Stimulated activated CD4-positive, alpha-beta T cell treated with anti-CD3 and anti-CD28 coated beads, Interleukin-1b, Interleukin-23, amount 100 ng/mL, for 24 hours (primary cell): ENCODE results near the gene SLC6A16.
A peak's percentile ranks its signal among the peaks of the same experiment; 100 is the strongest.
"Not testable (repeated sequence)": the region's sequence is repeated elsewhere in the genome, so short reads cannot be mapped to it uniquely, and the experiment has no call there.

Experiments
- DNase-seq, 4 experiments: peaks; one replicate each; pipeline ENCODE4 v3.0.0-alpha.2; 2020; ENCODE audit warnings: low read depth in 4 of 4, low spot score in 1 of 4

Gene SLC6A16

DNA sequence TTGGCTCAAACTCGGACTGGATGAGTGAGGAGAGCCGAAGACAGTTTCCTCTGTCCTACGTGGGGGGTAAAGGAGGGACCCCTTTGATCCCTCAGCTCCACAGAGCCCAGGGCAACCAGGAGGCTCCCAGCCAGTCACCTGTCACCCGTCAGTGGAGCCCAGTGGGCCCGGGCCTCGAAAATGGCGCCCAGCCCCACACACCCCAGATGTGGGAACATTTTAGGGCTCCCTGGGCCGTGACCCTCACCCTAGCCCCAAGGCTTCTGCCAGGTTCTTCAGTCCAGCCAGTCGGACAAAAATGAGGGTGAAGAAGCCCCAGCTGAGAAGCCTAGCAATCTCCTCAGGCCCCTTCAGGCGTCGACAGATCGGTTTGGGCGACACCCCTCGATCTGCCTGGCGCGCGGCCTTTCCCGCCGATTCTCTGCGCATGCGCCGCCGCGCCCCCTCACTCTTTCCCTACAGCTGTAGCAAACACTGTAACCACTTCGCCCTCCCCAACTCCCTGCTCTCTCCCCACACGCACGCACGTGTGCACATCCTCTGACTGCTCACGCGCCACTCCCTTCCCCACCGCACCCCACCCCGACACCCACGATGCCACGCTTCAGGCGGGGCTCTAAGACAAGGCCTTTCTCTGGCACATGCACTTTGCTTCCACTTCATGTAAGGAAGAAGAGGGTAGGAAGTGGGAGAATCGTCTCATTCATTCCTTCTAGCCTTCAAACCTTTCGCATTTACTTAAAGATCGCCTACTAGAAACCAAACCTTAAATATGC lies at the start of gene SLC6A16:
SLC6A16 (minus strand) TSS at position 391 of the 776 bp plus-strand sequence. CDS start 13,844 bp downstream, outside the sequence.
- DNase-seq: no peak

DNA sequence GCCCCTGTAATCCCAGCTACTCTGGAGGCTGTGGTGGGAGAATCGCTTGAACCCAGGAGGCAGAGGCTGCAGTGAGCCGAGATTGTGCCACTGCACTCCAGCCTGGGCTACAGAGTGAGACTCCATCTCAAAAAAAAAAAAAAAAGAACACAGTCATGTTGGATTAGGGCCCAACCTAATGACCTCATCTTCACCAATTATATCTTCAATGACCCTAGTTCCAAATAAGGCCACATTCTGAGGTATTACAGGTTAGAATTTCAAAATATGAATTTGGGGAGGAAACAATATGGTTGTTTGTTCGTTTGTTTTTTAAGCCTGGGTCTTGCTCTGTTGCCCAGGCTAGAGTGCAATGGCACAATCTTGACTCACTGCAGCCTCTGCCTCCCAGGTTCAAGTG lies 48.2 kb upstream of the SLC6A16 start:
- not testable (repeated sequence) for DNase-seq

DNA sequence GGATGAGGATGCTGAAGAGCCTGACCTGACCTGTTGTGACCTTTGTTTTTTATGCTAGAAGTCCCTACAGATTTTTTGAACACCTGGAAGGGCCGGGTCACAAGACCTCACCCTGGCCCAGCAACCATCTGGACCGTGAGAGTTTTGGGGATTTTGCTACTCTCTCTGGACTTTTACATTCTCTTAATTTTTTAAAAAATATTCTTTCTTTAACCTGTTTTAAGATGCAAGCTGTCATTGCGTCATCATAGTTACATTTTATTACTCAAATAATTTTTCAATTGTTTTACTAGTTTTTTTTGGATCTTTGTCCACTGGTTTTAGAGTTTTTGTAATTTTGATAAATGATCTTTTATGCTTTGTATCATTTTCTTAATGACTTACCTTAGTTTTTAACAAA lies 46.2 kb upstream of the SLC6A16 start:
- no peak for DNase-seq

DNA sequence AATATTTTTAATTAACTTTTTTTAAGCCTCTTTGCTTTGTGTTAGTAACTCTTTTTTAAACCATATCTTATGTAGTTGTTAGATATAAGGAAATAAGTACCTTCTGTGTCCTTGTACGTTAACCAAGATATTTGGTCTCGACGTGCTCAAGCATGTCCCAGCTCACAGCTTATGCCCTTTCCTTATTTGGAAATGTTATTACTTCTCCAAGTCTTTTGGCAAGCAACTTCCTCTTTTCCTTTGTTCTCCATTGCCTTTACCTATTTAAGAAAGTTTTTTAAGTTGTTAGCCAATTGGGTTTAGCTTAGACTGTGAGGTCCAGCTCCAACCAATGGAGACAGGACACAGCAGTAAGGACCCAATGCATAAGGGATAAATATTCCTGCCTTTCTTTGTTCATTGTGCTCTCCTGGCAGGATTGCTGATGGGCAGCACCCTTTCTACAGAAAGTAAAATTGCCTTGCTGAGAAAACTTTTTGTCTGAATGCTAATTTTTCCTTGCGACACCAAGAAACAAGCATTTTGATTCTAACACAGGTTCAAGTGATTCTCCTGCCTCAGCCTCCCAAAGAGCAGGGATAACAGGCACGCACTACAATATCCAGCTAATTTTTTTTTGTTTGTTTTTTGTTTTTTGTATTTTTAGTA lies 43.8 kb upstream of the SLC6A16 start:
- no peak for DNase-seq

DNA sequence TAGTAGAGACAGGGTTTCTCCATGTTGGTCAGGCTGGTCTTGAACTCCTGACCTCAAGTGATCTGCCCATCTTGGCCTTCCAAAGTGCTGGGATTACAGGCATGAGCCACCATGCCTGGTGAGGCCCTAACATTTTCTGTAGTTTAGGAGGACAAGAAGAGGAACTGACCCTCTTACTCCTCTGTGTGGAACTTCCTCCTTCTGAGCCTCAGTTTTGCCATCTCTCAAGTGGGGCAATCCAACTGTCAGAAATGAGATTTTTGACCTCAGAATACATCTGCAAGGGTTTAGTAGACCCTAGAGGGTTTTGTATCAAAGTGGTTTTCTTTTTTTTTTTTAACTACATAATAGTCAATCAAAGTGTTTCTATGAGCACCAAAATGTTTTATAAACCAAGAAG lies 41.1 kb upstream of the SLC6A16 start:
- DNase-seq: no peak

GRCh38 chr19:49364083-49364737 lies 39.2 kb upstream of the SLC6A16 start:
- no peak for DNase-seq

DNA sequence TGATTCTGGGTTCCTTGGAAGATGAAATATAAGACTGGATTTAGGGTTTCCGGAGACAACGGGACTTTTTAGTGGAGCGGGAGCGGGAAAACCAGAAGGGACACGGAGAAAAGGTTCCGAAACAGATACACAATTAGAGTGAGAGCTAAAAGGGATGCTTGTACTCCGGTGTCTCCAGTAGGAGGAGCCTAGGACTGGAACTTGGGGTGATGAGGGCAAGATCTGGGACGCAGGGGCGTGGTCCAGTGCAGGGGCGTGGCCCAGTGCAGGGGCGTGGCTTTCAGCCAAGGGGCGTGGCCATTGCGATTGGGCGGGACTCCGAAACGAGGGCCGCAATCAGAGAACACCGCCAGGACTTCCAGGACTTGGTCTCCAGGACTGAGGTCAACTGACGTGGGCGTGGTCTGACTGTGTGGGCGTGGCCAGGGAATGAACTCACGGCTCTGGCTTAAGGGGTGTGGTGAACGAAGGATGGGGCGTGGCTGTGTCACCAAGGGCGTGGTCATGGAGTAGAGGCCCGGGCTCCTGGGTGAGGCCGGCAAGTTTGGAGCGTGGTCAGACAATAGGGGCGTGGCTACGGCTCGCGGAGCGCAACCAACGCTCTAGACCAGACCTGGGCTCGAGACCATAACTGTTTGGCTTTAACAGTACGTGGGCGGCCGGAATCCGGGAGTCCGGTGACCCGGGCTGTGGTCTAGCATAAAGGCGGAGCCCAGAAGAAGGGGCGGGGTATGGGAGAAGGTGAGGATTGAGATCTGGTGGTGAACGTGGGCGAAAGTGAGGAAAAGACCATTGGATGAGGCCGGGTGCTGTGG lies 38.5 kb upstream of the SLC6A16 start, which contains the start of gene DKKL1:
DKKL1 (plus strand) TSS at position 610 of the 815 bp plus-strand sequence; CDS start at position 732, 122 bp downstream.
- DNase-seq: peak; percentile 23 to 76 (median 40)

DNA sequence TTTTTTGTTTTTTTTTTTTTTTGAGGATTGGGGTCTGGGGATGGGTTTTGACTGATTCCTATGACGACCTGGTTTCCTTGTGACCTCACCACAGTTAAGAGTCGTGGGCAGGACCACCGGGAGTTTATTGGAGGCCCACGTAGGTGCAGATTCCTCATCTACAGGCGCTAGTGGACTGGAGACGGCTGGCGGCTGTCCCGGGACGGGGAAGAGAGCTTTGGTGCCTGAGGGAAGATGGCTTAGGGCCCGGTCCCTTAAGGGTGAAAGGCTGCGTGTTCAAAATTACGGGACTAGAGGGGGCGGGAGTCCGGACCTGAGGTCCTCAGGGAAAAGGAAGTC lies 37.9 kb upstream of the SLC6A16 start:
- no peak for DNase-seq

GRCh38 chr19:49362048-49362928 lies 37.3 kb upstream of the SLC6A16 start, which contains the start of gene TEAD2:
TEAD2 (minus strand) TSS chr19:49362416; CDS start chr19:49360075, 2,341 bp downstream.
- DNase-seq: no peak

- DNase-seq: no peak
These were observed 36.6 kb upstream of the SLC6A16 start for GRCh38 chr19:49361438-49362047.

DNA sequence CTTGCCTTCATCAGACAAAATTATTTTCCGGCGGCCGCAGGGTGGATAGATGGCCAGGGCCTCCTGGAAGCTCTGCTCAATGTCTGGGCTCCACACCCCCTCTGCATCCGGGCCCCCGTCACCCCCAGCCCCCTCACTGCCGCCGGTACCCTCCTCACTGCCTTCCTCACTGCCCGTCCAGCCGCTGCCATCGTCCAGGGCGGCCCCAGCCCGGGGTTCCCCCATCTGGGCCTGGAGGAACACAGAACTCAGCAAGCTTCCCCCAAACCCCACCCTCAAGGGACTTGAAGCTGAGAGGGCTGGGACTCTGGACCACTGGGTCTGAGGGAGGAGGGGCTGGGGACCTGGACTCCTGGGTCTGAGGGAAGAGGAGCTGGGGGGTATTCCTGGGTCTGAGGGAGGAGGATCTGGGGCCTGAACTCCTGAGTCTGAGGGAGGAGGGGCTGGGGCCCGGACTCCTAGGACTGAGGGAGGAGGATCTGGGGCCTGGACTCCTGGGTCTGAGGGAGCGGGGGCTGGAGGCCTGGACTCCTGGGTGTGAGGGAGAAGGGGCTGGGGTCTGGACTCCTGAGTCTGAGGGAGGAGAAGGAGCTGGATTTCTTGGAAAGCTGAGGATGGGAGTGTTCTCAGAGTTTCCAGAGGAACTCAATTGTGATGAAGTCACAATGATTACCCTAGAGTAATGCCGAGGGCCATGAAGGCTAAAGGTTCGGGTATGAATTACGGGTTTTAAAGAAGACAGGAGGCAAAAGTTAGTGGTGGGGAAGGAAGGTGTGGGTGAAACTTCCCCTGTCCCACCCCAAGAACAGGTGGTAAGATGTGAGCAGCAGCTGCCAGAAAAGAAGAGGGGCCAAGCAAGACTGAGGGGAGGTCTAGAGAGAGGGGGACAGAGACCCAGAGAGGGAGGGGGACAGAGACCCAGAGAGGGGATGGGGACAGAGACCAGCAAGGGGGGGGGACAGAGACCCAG lies 35.1 kb upstream of the SLC6A16 start:
- DNase-seq: no peak

DNA sequence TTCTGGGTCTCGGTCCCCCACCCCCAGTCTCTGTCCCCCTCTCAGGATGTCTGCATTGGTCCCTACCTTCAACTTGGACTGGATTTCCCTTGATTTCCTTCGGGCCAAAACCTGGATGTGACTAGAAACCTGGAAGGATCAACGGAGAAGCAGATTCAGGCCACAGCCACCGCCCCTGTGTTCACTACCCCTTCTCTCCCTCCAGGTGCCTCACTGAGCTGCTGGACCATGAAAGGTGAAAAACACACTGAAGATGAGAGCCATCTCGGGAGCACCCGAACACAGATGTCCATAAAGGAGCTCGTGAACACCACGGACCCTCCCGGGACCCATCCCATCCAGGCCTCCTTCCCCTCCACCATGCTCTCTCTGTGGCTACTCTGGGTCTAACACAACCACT lies 32.2 kb upstream of the SLC6A16 start:
- no peak for DNase-seq

DNA sequence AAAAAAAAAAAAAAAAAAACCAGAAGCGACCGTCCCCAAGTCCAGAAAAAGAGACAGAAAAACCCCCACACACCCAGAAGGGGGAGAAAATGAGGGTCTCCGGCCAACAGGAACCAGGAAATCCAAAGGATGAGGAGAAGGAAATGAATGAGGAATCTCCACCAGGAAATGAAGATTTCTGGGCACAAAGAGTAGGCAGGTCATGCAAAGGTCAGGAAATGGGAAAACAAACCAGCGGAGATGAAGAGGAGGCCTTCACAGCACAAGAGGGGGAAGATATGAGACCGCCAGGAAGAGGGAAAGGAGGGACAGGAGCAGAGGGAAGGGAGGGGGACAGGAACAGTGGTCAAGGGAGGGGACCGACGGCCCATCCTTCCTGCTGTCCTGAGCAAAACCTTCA lies 31.4 kb upstream of the SLC6A16 start:
- DNase-seq: no peak

DNA sequence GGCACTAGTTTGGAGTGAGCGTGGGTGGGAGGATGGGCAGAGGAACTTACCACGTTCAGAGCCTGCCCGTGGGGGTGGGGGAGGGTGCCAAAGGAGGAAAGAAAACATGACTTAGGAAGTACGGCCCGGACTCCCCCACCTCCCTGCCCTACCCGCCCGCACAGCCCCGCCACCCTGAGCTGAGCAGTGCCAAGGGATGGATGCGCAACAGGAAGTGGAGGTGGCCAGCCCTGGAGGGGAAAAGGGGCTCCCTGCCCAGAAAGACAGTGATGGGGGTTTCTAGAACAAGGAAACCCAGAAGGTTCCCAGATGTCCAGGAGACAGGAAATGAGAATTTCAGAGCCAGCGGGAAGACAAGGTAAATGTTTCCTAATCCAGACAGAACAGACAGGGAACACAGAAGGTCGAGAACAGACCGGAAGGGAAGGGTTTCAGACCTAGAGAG lies 30.9 kb upstream of the SLC6A16 start:
- DNase-seq: no peak

DNA sequence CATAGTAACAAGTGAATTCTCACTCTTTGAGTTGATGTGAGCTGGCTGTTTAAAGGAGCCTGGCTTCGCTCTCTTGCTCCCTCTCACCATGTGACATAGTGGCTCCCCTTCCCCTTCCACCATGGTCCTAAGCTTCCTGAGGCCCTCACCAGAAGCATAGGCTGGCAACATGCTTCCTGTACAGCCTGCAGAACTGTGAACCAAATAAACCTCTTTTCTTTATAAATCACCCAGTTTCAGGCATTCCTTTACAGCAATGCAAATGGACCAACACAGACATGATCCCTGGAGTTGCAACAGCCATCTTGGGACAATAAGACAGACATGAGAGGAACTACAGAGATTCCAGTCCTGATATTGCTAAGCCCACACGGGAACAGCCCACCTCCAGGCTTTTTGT lies 24.6 kb upstream of the SLC6A16 start:
- DNase-seq: no peak

- DNase-seq: no peak
These were observed 23.6 kb upstream of the SLC6A16 start for GRCh38 chr19:49348305-49349189.

DNA sequence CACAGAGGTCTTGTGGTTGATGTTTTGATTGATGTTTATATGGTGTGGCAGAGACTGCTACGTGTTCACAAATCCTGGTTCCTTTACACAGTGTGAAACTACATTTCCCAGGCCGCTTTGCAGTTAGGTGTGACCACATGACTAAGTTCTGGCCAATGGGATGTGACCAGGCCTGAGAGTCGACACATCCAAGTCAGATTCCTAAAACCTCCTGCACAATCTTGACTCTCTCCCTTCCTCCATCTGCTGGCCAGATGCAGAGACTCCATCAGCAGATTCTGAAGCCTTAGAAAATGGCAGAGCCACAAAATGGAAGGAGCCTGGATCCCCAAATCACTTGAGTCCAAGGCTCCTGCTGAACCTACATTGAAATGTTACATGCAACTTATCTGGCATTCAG lies 22.8 kb upstream of the SLC6A16 start:
- DNase-seq: no peak

DNA sequence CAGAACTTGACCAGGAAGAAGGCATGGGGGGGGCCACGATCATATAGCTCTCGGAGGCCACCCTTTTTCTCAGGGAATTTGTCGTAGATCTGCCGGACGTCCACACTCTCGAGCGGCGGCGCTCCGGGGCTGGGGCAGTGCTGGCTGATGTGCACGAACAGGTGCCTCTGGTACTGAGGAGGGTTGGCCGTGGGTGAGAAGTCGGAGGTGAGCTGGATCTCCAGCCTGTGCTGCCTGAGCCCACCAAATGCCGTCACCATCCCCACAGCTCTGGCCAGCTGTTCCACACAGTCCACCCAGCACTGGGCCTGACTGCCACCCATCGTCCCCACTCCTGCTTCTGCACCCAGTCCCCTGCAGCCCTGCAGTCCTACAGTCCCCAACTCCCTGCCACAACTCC lies 22.2 kb upstream of the SLC6A16 start:
- no peak for DNase-seq
